ENCODE measurements around the gene UGT1A3.

DNA sequence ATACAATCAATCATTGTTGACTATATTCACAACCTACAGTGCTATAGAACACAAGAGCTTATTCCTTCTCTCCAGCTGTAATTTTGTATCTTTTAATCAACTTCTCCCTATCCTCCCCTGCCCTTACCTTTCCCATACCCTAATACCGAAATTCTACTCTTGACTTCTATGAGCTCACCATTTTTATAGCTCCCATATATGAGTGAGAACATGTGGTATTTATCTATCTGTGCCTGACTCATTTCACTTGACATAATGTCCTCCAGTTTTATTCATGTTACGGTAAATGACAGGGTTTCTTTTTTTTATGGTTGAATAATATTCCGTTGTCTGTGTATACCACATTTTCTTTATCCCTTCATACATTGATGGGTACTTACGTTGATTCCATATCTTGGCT, 51.9 kb downstream of the UGT1A3 start:
- TF ChIP-seq SIN3A (IDR thresholded peaks at IDR 0.05; ENCODE audit: borderline replicate concordance, insufficient read depth, low read length): no peak
- TF ChIP-seq POLR2AphosphoS5 (IDR thresholded peaks at IDR 0.05; ENCODE audit: low read depth, low read length): no peak
- TF ChIP-seq TAF1 (IDR thresholded peaks at IDR 0.05; ENCODE audit: borderline replicate concordance, insufficient read depth, low read length): no peak
- TF ChIP-seq, protein P1, sequence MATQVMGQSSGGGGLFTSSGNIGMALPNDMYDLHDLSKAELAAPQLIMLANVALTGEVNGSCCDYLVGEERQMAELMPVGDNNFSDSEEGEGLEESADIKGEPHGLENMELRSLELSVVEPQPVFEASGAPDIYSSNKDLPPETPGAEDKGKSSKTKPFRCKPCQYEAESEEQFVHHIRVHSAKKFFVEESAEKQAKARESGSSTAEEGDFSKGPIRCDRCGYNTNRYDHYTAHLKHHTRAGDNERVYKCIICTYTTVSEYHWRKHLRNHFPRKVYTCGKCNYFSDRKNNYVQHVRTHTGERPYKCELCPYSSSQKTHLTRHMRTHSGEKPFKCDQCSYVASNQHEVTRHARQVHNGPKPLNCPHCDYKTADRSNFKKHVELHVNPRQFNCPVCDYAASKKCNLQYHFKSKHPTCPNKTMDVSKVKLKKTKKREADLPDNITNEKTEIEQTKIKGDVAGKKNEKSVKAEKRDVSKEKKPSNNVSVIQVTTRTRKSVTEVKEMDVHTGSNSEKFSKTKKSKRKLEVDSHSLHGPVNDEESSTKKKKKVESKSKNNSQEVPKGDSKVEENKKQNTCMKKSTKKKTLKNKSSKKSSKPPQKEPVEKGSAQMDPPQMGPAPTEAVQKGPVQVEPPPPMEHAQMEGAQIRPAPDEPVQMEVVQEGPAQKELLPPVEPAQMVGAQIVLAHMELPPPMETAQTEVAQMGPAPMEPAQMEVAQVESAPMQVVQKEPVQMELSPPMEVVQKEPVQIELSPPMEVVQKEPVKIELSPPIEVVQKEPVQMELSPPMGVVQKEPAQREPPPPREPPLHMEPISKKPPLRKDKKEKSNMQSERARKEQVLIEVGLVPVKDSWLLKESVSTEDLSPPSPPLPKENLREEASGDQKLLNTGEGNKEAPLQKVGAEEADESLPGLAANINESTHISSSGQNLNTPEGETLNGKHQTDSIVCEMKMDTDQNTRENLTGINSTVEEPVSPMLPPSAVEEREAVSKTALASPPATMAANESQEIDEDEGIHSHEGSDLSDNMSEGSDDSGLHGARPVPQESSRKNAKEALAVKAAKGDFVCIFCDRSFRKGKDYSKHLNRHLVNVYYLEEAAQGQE (IDR thresholded peaks at IDR 0.05; ENCODE audit: insufficient read depth in 1 of 2, low read depth in 2 of 2, low read length in 2 of 2): no peak
- TF ChIP-seq FOXP2 (optimal IDR thresholded peaks at IDR 0.05; ENCODE audit: borderline replicate concordance, extremely low read depth, extremely low read length, insufficient read depth): no peak
